Lower leg skin (tissue), 4 donors: ENCODE data around the gene ACER3. TPM values are rescaled to one million over a fixed set of nuclear protein-coding genes. Genes with fewer than 3 reads are reported as not detected.

Source experiments
- DNase-seq, 2 donors: peaks; one replicate each; pipeline ENCODE4 v3.0.0-alpha.2; 2019; ENCODE audit warnings: low spot score in 2 of 2
- H3K4me3 ChIP-seq: fragments of 200-600 bp; sonication (generic); 2 replicates; pipeline ENCODE4 v1.5.1; 2017; ENCODE audit warnings: mild to moderate bottlenecking, low read depth; ENCODE audit not compliant: poor library complexity, severe bottlenecking
- CTCF ChIP-seq, 3 donors: fragments of 450-650 bp; IDR thresholded peaks; one replicate each; pipeline ENCODE4 v1.5.1; 2016; ENCODE audit warnings: antibody characterized with exemption in 3 of 3, mild to moderate bottlenecking in 3 of 3, moderate library complexity in 2 of 3
- POLR2A ChIP-seq, 2 donors: fragments of 450-650 bp; IDR thresholded peaks; one replicate each; pipeline ENCODE4 v1.6.1; 2016 to 2017; ENCODE audit warnings: antibody characterized with exemption in 2 of 2, mild to moderate bottlenecking in 1 of 2, moderate library complexity in 1 of 2
- WGBS, 2 donors: methylation state at CpG; one replicate each; pipeline ENCODE4 v1.1.5; 2018; 5-methylcytosine and 5-hydroxymethylcytosine counted together
- intact Hi-C: fragments of 100-400 bp; cut with DNase I; formaldehyde crosslinking; loops from one replicate; pipeline ENCODE4 v1.15.0; 2023; ENCODE audit warnings: low total_unique reads
- total RNA-seq, 4 donors: library from RNA; depleted of rRNA; stranded (reverse); fragments of >200 nt; gene quantifications; one replicate each; pipeline ENCODE4 v1.1.0, GENCODE V29; 2016

ACER3 gene
- total RNA-seq, 4 donors from 2014 or later = 3.5 to 5.9 (median 5.1) TPM

- intact Hi-C loops = no loop called here
- WGBS, 2 donors = 93 to 95% methylated on average over 5 of the region's 5 CpGs
- no peak overlapping the region for H3K4me3 ChIP-seq
- TF ChIP-seq POLR2A (IDR thresholded peaks at IDR 0.05) (no peak), CTCF (IDR thresholded peaks at IDR 0.05) (no peak)
- no peak for DNase-seq
Observed at GRCh38 chr11:76927160-76927559, 66.4 kb downstream of the ACER3 start.

GRCh38 chr11:76935042-76935441 lies 74.3 kb downstream of the ACER3 start:
- no peak overlapping the region for H3K4me3 ChIP-seq
- WGBS, 2 donors = 65 to 82% methylated on average over 3 of the region's 3 CpGs
- DNase-seq = no peak
- intact Hi-C loops = no loop called here
- TF ChIP-seq POLR2A (IDR thresholded peaks at IDR 0.05) (no peak), CTCF (IDR thresholded peaks at IDR 0.05) (no peak)

- TF ChIP-seq POLR2A (IDR thresholded peaks at IDR 0.05) = no peak
- no peak for TF ChIP-seq CTCF (IDR thresholded peaks at IDR 0.05)
- DNase-seq = no peak
- intact Hi-C loops = no loop called here
- WGBS, 2 donors = 88 to 89% methylated on average over 2 of the region's 2 CpGs
- no peak overlapping the region for H3K4me3 ChIP-seq
Observed at GRCh38 chr11:76939219-76939631, 78.5 kb downstream of the ACER3 start.

- H3K4me3 ChIP-seq = no peak overlapping the region
- TF ChIP-seq CTCF (IDR thresholded peaks at IDR 0.05) = no peak
- no peak for TF ChIP-seq POLR2A (IDR thresholded peaks at IDR 0.05)
- intact Hi-C loops = no loop called here
- DNase-seq = no peak
- WGBS, 2 donors = 91 to 93% methylated on average over 1 of the region's 1 CpG
Observed at GRCh38 chr11:76944225-76944624, 83.5 kb downstream of the ACER3 start.

GRCh38 chr11:76946223-76946622 lies 85.5 kb downstream of the ACER3 start:
- intact Hi-C loops = no loop called here
- no peak overlapping the region for H3K4me3 ChIP-seq
- 95 to 100% methylated on average over 1 of the region's 1 CpG for WGBS, 2 donors
- no peak for DNase-seq
- TF ChIP-seq CTCF (IDR thresholded peaks at IDR 0.05) = no peak
- TF ChIP-seq POLR2A (IDR thresholded peaks at IDR 0.05) = no peak

- TF ChIP-seq POLR2A (IDR thresholded peaks at IDR 0.05) = no peak
- no peak for TF ChIP-seq CTCF (IDR thresholded peaks at IDR 0.05)
- WGBS, 2 donors = 98 to 100% methylated on average over 1 of the region's 1 CpG
- H3K4me3 ChIP-seq = no peak overlapping the region
- no peak for DNase-seq
- intact Hi-C loops = no loop called here
Observed at GRCh38 chr11:76947190-76947589, 86.5 kb downstream of the ACER3 start.
